Activated CD4-positive, CD25-positive, alpha-beta regulatory T cell treated with anti-CD3 and anti-CD28 coated beads, Interleukin-2, amount 50 U/mL, for 16 hours (primary cell): ENCODE results near the gene PTPRM.

Source experiments
- DNase-seq: peaks from one replicate; pipeline ENCODE4 v3.0.0-alpha.2; 2020; ENCODE audit warnings: low read depth, low spot score

The PTPRM gene

GRCh38 chr18:7567474-7568425, 634 bp downstream of the PTPRM start:
- no peak for DNase-seq

GRCh38 chr18:7568426-7568825, 1.3 kb downstream of the PTPRM start:
- no peak for DNase-seq

- no peak for DNase-seq
These were observed 4.5 kb downstream of the PTPRM start for GRCh38 chr18:7571626-7572025.

- DNase-seq: no peak
These were observed 5.7 kb downstream of the PTPRM start for GRCh38 chr18:7572822-7573221.

GRCh38 chr18:7575465-7576028, 8.4 kb downstream of the PTPRM start:
- no peak for DNase-seq

- no peak for DNase-seq
These were observed 9.0 kb downstream of the PTPRM start for GRCh38 chr18:7576077-7576476.

- no peak for DNase-seq
These were observed 9.6 kb downstream of the PTPRM start for GRCh38 chr18:7576685-7577084.

- no peak for DNase-seq
These were observed 10.6 kb downstream of the PTPRM start for GRCh38 chr18:7577706-7578105.

- DNase-seq: no peak
These were observed 12.2 kb downstream of the PTPRM start for GRCh38 chr18:7579176-7579917.

GRCh38 chr18:7579918-7580542, 12.9 kb downstream of the PTPRM start:
- no peak for DNase-seq

- no peak for DNase-seq
These were observed 17.6 kb downstream of the PTPRM start for GRCh38 chr18:7584646-7585275.

- no peak for DNase-seq
These were observed 18.2 kb downstream of the PTPRM start for GRCh38 chr18:7585276-7585670.

- DNase-seq: no peak
These were observed 19.3 kb downstream of the PTPRM start for GRCh38 chr18:7586379-7586778.

- no peak for DNase-seq
These were observed 23.9 kb downstream of the PTPRM start for GRCh38 chr18:7590826-7591560.

- DNase-seq: no peak
These were observed 25.4 kb downstream of the PTPRM start for GRCh38 chr18:7592305-7593071.

- DNase-seq: no peak
These were observed 26.2 kb downstream of the PTPRM start for GRCh38 chr18:7593218-7593819.

GRCh38 chr18:7596147-7596546, 29.0 kb downstream of the PTPRM start:
- DNase-seq: no peak

- no peak for DNase-seq
These were observed 30.4 kb downstream of the PTPRM start for GRCh38 chr18:7597500-7597899.

- no peak for DNase-seq
These were observed 31.3 kb downstream of the PTPRM start for GRCh38 chr18:7598167-7599047.
